Activated T-cell treated with anti-CD3 and anti-CD28 coated beads, Interleukin-2, amount 50 U/mL, for 4 hours (primary cell): ENCODE measurements around the gene SAMD3. TPM values are rescaled to one million over a fixed set of nuclear protein-coding genes. Genes with fewer than 3 reads are reported as not detected.

Experiments
- ATAC-seq, 2 donors: fragments of 200-7000 bp; cut with Tn5 transposase; one replicate each; pipeline ENCODE4 v1.10.0; 2021
- DNase-seq: peaks from one replicate; pipeline ENCODE4 v3.0.0-alpha.2; 2020
- H3K27me3 Mint-ChIP-seq: one replicate; pipeline ENCODE4 v1.8.0; 2021; ENCODE audit warnings: low read depth, mixed read lengths
- H3K36me3 Mint-ChIP-seq: one replicate; pipeline ENCODE4 v1.8.0; 2022; ENCODE audit warnings: mixed read lengths; ENCODE audit not compliant: insufficient read depth
- H3K4me1 Mint-ChIP-seq: one replicate; pipeline ENCODE4 v1.8.0; 2021; ENCODE audit warnings: low read depth, mixed read lengths
- H3K4me3 Mint-ChIP-seq: one replicate; pipeline ENCODE4 v1.8.0; 2021; ENCODE audit warnings: mild to moderate bottlenecking, moderate library complexity, mixed read lengths
- H3K9me3 Mint-ChIP-seq: one replicate; pipeline ENCODE4 v1.8.0; 2021; ENCODE audit warnings: mixed read lengths
- total RNA-seq, 3 donors: library from RNA; stranded (reverse); gene quantifications; one replicate each; pipeline ENCODE4 v1.2.1, GENCODE V29; 2021

Gene SAMD3
- total RNA-seq, 3 donors from 2014 or later, result 2.1 to 2.9 (median 2.2) TPM

- ATAC-seq (no peak), DNase-seq (no peak)
- peaks cover 3% of the 10 kb centered on the region for H3K4me1 Mint-ChIP-seq
Observed at GRCh38 chr6:130147111-130147510, 75.6 kb downstream of the SAMD3 start.

GRCh38 chr6:130143709-130144108 lies 79.0 kb downstream of the SAMD3 start:
- H3K27me3 Mint-ChIP-seq, result no peaks in the 10 kb centered on the region
- no peaks in the 10 kb centered on the region for H3K9me3 Mint-ChIP-seq
- DNase-seq (no peak), ATAC-seq (peak in 1 of 2 donors; percentile 23)
- H3K36me3 Mint-ChIP-seq, result peaks cover 42% of the 10 kb centered on the region
- H3K4me3 Mint-ChIP-seq, result no peak overlapping the region
- H3K4me1 Mint-ChIP-seq, result peaks cover 23% of the 10 kb centered on the region

More at GRCh38 chr6:130147111-130147510, 75.6 kb downstream of the SAMD3 start:
- H3K4me3 Mint-ChIP-seq, result no peak overlapping the region
- peaks cover 40% of the 10 kb centered on the region for H3K36me3 Mint-ChIP-seq
- no peaks in the 10 kb centered on the region for H3K9me3 Mint-ChIP-seq
- no peaks in the 10 kb centered on the region for H3K27me3 Mint-ChIP-seq

- ATAC-seq, result no peak
- no peaks in the 10 kb centered on the region for H3K9me3 Mint-ChIP-seq
- no peak for DNase-seq
- no peaks in the 10 kb centered on the region for H3K27me3 Mint-ChIP-seq
- H3K4me3 Mint-ChIP-seq, result no peak overlapping the region
- peaks cover 44% of the 10 kb centered on the region for H3K36me3 Mint-ChIP-seq
- H3K4me1 Mint-ChIP-seq, result peaks cover 53% of the 10 kb centered on the region
Observed at GRCh38 chr6:130140084-130140483, 82.7 kb downstream of the SAMD3 start.

GRCh38 chr6:130138909-130139242 lies 83.9 kb downstream of the SAMD3 start:
- peak; percentile 28 to 47 for ATAC-seq
- Mint-ChIP-seq H3K4me3 (peak overlapping the region; percentile 66), H3K4me1 (peaks cover 64% of the 10 kb centered on the region), H3K9me3 (no peaks in the 10 kb centered on the region), H3K36me3 (peaks cover 42% of the 10 kb centered on the region), H3K27me3 (no peaks in the 10 kb centered on the region)
- no peak for DNase-seq

GRCh38 chr6:130138116-130138908 lies 84.4 kb downstream of the SAMD3 start:
- peaks cover 69% of the 10 kb centered on the region for H3K4me1 Mint-ChIP-seq
- DNase-seq, result no peak
- peak; percentile 43 to 56 for ATAC-seq
- H3K36me3 Mint-ChIP-seq, result peaks cover 36% of the 10 kb centered on the region
- peak overlapping the region; percentile 66 for H3K4me3 Mint-ChIP-seq
- no peaks in the 10 kb centered on the region for H3K27me3 Mint-ChIP-seq
- no peaks in the 10 kb centered on the region for H3K9me3 Mint-ChIP-seq

- no peak for DNase-seq
- peaks cover 81% of the 10 kb centered on the region for H3K4me1 Mint-ChIP-seq
- H3K4me3 Mint-ChIP-seq, result no peak overlapping the region
- no peak for ATAC-seq
- H3K27me3 Mint-ChIP-seq, result no peaks in the 10 kb centered on the region
- peaks cover 26% of the 10 kb centered on the region for H3K36me3 Mint-ChIP-seq
- H3K9me3 Mint-ChIP-seq, result no peaks in the 10 kb centered on the region
Observed at GRCh38 chr6:130136798-130137197, 86.0 kb downstream of the SAMD3 start.

GRCh38 chr6:130134582-130134981 lies 88.2 kb downstream of the SAMD3 start:
- H3K4me3 Mint-ChIP-seq, result no peak overlapping the region
- no peaks in the 10 kb centered on the region for H3K27me3 Mint-ChIP-seq
- no peak for DNase-seq
- peaks cover 19% of the 10 kb centered on the region for H3K36me3 Mint-ChIP-seq
- ATAC-seq, result peak; percentile 39 to 62
- H3K9me3 Mint-ChIP-seq, result no peaks in the 10 kb centered on the region
- peaks cover 91% of the 10 kb centered on the region for H3K4me1 Mint-ChIP-seq

- Mint-ChIP-seq H3K27me3 (no peaks in the 10 kb centered on the region), H3K36me3 (peaks cover 14% of the 10 kb centered on the region), H3K4me3 (peak overlapping the region; percentile 76), H3K9me3 (no peaks in the 10 kb centered on the region), H3K4me1 (peaks cover 82% of the 10 kb centered on the region)
- ATAC-seq, result peak; percentile 82 to 84
- DNase-seq, result no peak
Observed at GRCh38 chr6:130132286-130132701, 90.5 kb downstream of the SAMD3 start.

GRCh38 chr6:130129762-130130246 lies 92.9 kb downstream of the SAMD3 start:
- H3K4me3 Mint-ChIP-seq, result no peak overlapping the region
- H3K4me1 Mint-ChIP-seq, result peaks cover 77% of the 10 kb centered on the region

GRCh38 chr6:130128326-130128725 lies 94.4 kb downstream of the SAMD3 start:
- H3K4me1 Mint-ChIP-seq, result peaks cover 64% of the 10 kb centered on the region

More at GRCh38 chr6:130129762-130130246, 92.9 kb downstream of the SAMD3 start:
- ATAC-seq, result no peak
- no peaks in the 10 kb centered on the region for H3K9me3 Mint-ChIP-seq
- no peaks in the 10 kb centered on the region for H3K27me3 Mint-ChIP-seq
- DNase-seq, result no peak
- peaks cover 11% of the 10 kb centered on the region for H3K36me3 Mint-ChIP-seq

GRCh38 chr6:130127195-130127594 lies 95.6 kb downstream of the SAMD3 start:
- H3K4me1 Mint-ChIP-seq, result peaks cover 55% of the 10 kb centered on the region
- ATAC-seq (no peak), DNase-seq (no peak)
- H3K4me3 Mint-ChIP-seq, result no peak overlapping the region
- H3K27me3 Mint-ChIP-seq, result no peaks in the 10 kb centered on the region
- peaks cover 17% of the 10 kb centered on the region for H3K36me3 Mint-ChIP-seq
- H3K9me3 Mint-ChIP-seq, result no peaks in the 10 kb centered on the region

More at GRCh38 chr6:130128326-130128725, 94.4 kb downstream of the SAMD3 start:
- Mint-ChIP-seq H3K27me3 (no peaks in the 10 kb centered on the region), H3K4me3 (no peak overlapping the region), H3K36me3 (peaks cover 14% of the 10 kb centered on the region), H3K9me3 (no peaks in the 10 kb centered on the region)
- DNase-seq, result no peak
- no peak for ATAC-seq

- peaks cover 30% of the 10 kb centered on the region for H3K4me1 Mint-ChIP-seq
- H3K36me3 Mint-ChIP-seq, result peaks cover 22% of the 10 kb centered on the region
Observed at GRCh38 chr6:130122243-130122642, 100.5 kb downstream of the SAMD3 start.

GRCh38 chr6:130120731-130121130 lies 102.0 kb downstream of the SAMD3 start:
- no peak for ATAC-seq
- Mint-ChIP-seq H3K4me3 (no peak overlapping the region), H3K9me3 (no peaks in the 10 kb centered on the region), H3K4me1 (peaks cover 29% of the 10 kb centered on the region), H3K27me3 (no peaks in the 10 kb centered on the region), H3K36me3 (peaks cover 27% of the 10 kb centered on the region)
- DNase-seq, result no peak

More at GRCh38 chr6:130122243-130122642, 100.5 kb downstream of the SAMD3 start:
- no peak for DNase-seq
- no peaks in the 10 kb centered on the region for H3K27me3 Mint-ChIP-seq
- ATAC-seq, result no peak
- no peaks in the 10 kb centered on the region for H3K9me3 Mint-ChIP-seq
- no peak overlapping the region for H3K4me3 Mint-ChIP-seq

GRCh38 chr6:130119211-130119610 lies 103.5 kb downstream of the SAMD3 start:
- ATAC-seq, result no peak
- DNase-seq, result no peak
- H3K9me3 Mint-ChIP-seq, result no peaks in the 10 kb centered on the region
- H3K4me1 Mint-ChIP-seq, result peaks cover 35% of the 10 kb centered on the region
- peaks cover 24% of the 10 kb centered on the region for H3K36me3 Mint-ChIP-seq
- no peak overlapping the region for H3K4me3 Mint-ChIP-seq
- H3K27me3 Mint-ChIP-seq, result no peaks in the 10 kb centered on the region

GRCh38 chr6:130118236-130118635 lies 104.5 kb downstream of the SAMD3 start:
- Mint-ChIP-seq H3K9me3 (no peaks in the 10 kb centered on the region), H3K4me1 (peaks cover 35% of the 10 kb centered on the region), H3K4me3 (no peak overlapping the region), H3K27me3 (no peaks in the 10 kb centered on the region), H3K36me3 (peaks cover 21% of the 10 kb centered on the region)
- DNase-seq (no peak), ATAC-seq (no peak)
